Sigmoid colon (tissue), 4 donors: Measurements from ENCODE around the gene EPB42.

Experiments
- CTCF ChIP-seq, 4 experiments: fragments of 450-650 bp in 3 of 4; fragments of 200-600 bp in 1 of 4; IDR thresholded peaks; one replicate each; pipeline ENCODE4 v1.5.1; 2016 to 2019; ENCODE audit warnings: antibody characterized with exemption in 4 of 4, mild to moderate bottlenecking in 3 of 4, moderate library complexity in 2 of 4
- EP300 ChIP-seq, 4 donors: sonication (generic); formaldehyde crosslinking; IDR thresholded peaks; one replicate each; pipeline ENCODE4 v1.6.1; 2017; ENCODE audit warnings: antibody characterized with exemption in 4 of 4
- POLR2AphosphoS5 ChIP-seq, 4 donors: sonication (generic); formaldehyde crosslinking; IDR thresholded peaks; one replicate each; pipeline ENCODE4 v1.6.1; 2017; ENCODE audit warnings: antibody characterized with exemption in 4 of 4

GRCh38 chr15:43251871-43252250 lies 31.0 kb upstream of the EPB42 start:
- TF ChIP-seq CTCF (IDR thresholded peaks at IDR 0.05) (no peak), POLR2AphosphoS5 (IDR thresholded peaks at IDR 0.05) (no peak), EP300 (IDR thresholded peaks at IDR 0.05) (no peak)
